NT2/D1 (cell line): ENCODE measurements around the gene BIN2.
"Not testable (repeated sequence)": the region's sequence is repeated elsewhere in the genome, so short reads cannot be mapped to it uniquely, and the experiment has no call there.

Experiments
- DNase-seq: peaks from one replicate; pipeline ENCODE4 v3.0.0-alpha.2; 2011; ENCODE audit warnings: low read depth, low spot score
- H3K27me3 ChIP-seq: 2 replicates; pipeline ENCODE4 v1.6.0; 2011; ENCODE audit warnings: mild to moderate bottlenecking; ENCODE audit not compliant: insufficient read length, insufficient read depth
- H3K36me3 ChIP-seq: 2 replicates; pipeline ENCODE4 v1.6.1; 2011; ENCODE audit warnings: mild to moderate bottlenecking, low read length, mixed read lengths; ENCODE audit not compliant: insufficient read depth, insufficient read length
- H3K4me1 ChIP-seq: 2 replicates; pipeline ENCODE4 v1.5.1; 2011; ENCODE audit not compliant: insufficient read depth, insufficient read length
- H3K4me3 ChIP-seq: 2 replicates; pipeline ENCODE4 v1.5.1; 2011; ENCODE audit warnings: low read depth; ENCODE audit not compliant: insufficient read length
- H3K9ac ChIP-seq: 2 replicates; pipeline ENCODE4 v1.6.0; 2011; ENCODE audit warnings: low read depth; ENCODE audit not compliant: insufficient read length
- H3K9me3 ChIP-seq: 2 replicates; pipeline ENCODE4 v1.5.1; 2011; ENCODE audit warnings: mild to moderate bottlenecking, low read length; ENCODE audit not compliant: insufficient read depth
- SUZ12 ChIP-seq: IDR thresholded peaks from 2 replicates; pipeline ENCODE4 v1.6.1; 2011; ENCODE audit not compliant: insufficient read length, insufficient read depth; ENCODE audit errors: extremely low read depth
- YY1 ChIP-seq: IDR thresholded peaks from 2 replicates; pipeline ENCODE4 v1.6.1; 2011; ENCODE audit not compliant: insufficient read length, insufficient read depth
- ZNF274 ChIP-seq: IDR thresholded peaks from 2 replicates; pipeline ENCODE4 v1.6.1; 2011; ENCODE audit warnings: mild to moderate bottlenecking, low read depth, low read length

BIN2 gene

DNA sequence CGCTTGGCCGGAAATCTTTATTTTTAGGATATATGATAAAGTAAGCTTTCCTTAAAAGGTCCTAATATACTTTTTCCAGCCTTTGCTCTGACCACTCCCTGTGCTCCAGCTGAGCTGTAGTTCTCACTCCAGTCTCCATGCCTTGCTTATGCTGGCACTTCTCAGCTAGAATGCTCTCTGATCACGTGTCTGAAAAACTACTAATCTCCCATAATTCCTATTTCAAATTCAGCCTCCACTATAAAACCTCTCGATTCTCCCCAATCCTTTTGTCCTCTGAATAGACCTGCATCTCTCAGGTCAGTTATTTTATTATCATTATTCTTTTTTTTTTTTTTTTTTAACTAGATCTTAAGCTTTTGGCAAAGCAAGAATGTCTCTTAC lies 3.7 kb downstream of the BIN2 start:
- peak; percentile 36 for DNase-seq
- Histone ChIP-seq H3K4me3 (no peak overlapping the region), H3K4me1 (peaks cover 9% of the 10 kb centered on the region), H3K9ac (peak overlapping the region; percentile 54), H3K9me3 (no peaks in the 10 kb centered on the region), H3K36me3 (no peaks in the 10 kb centered on the region), H3K27me3 (no peaks in the 10 kb centered on the region)
- TF ChIP-seq ZNF274 (no peak), YY1 (no peak), SUZ12 (no peak)

DNA sequence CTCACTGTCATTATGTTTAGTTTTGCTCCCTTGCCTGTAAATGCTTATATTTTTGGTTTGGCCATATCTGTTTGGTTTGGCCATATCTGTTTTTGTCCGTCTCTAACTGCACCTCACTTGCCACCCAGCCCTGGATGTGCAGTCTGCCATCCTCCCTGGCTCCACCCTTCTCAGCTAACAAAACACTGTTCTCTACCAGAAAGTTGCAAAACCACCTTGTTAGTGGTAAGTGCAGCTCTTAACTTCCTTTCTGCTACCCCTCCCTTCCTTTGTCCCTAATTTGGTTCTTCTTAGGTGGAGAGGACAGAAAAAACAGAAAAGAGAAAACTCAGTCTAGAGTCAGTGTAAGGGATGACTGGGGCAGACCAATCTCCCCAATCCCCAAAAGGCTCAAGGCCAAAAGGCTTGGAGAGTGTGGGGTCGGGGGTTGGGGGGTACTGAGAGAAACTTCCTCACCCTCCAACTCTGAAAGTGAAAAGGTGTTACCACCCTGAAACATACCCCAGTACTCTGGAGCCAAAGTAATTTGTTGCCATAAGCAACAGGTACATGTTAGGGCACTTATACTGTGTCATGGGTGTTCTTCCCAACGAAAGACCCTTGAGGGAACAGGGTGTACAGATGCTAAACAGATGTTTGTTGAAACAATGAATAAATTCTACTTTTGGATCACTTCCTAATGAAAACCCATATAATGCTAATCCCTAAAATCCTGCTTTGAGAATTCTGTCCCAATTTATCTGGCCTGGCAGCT lies 5.0 kb downstream of the BIN2 start:
- Histone ChIP-seq H3K4me3 (no peak overlapping the region), H3K36me3 (no peaks in the 10 kb centered on the region), H3K4me1 (peaks cover 9% of the 10 kb centered on the region)

DNA sequence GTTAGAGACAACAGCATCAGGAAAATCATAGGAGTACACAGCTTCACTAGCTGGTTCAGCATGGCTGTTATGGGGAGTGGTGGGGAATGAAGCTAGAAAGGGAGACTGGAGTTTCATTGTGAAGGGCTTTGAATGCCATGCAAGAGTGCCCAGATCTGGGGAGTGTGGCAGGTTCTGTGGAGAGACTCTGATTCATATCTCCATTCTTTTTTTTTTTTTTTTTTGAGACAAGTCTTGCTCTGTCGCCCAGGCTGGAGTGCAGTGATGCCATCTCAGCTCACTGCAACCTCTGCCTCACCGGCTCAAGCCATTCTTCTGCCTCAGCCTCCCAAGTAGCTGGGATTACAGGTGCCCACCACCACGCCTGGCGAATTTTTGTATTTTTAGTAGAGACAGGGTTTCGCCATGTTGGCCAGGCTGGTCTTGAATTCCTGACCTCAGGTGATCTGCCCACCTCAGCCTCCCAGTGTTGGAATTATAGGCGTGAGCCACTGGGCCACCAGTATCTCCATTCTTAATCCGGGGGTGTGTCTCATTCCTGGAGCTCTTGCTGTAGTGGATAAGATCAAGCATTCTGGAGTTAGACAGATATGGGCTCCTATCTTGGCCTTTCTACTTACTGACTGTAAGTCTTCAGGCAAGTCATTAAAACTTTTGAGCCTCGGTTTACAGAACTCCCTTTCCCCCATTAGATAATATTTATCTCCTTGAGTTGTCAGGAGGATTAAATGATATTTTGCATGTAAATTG lies 5.7 kb downstream of the BIN2 start:
- H3K9ac ChIP-seq, H3K4me1 ChIP-seq, H3K9me3 ChIP-seq, DNase-seq, H3K27me3 ChIP-seq, H3K36me3 ChIP-seq, H3K4me3 ChIP-seq: not testable (repeated sequence)

More for the DNA sequence above, 5.0 kb downstream of the BIN2 start:
- no peak for TF ChIP-seq ZNF274
- no peak for TF ChIP-seq SUZ12
- no peaks in the 10 kb centered on the region for H3K27me3 ChIP-seq
- no peak overlapping the region for H3K9ac ChIP-seq
- no peak for DNase-seq
- no peaks in the 10 kb centered on the region for H3K9me3 ChIP-seq

- Histone ChIP-seq H3K9ac (no peak overlapping the region), H3K4me3 (no peak overlapping the region), H3K4me1 (no peaks in the 10 kb centered on the region), H3K27me3 (no peaks in the 10 kb centered on the region), H3K36me3 (no peaks in the 10 kb centered on the region), H3K9me3 (no peaks in the 10 kb centered on the region)
- TF ChIP-seq YY1: no peak
- no peak for TF ChIP-seq SUZ12
- TF ChIP-seq ZNF274: no peak
- DNase-seq: no peak
These were observed 12.6 kb downstream of the BIN2 start for GRCh38 chr12:51311389-51311788.

DNA sequence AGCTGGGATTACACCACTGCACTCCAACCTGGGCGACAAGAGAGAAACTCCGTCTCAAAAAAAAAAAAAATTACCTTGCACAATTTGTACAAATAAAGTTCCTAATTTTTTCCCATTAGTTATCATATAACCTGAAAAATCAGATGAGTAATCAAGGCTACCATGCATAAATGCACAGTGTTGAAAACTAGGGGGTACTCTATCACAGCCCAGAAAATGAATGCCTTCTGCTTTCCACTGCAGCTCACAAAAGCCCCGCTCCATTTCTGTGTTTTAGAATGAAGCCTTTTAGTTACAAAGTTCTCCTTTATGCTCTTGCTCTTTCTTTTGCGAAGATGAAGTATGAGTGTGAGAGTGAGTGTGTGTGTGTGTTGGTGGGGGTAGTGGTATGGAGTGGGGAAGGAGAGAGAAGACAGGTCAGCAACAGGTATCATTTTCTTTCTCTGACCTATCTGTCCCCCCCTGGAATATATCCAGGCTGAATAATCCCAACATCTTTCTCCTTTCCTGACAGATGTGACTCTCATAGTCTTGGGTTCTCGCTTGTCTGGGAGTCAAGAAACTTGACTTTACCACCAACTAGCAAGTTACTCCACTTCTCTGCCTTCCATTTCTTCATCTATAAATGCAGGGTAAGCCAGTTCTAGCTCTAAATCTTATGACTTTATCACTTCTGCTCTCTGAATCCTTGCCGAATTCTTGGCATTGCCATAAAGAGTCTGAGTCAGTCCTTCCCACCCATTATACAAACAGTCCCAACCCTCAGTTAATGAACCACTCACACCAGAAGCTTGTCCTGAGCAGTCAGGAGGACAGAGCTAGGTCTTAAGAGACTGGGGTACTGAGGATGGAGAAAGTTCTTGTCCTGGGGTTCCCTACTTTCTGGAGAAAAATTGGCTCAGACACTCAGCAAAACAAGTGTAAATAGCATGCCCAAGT lies 16.1 kb downstream of the BIN2 start:
- Histone ChIP-seq H3K27me3 (no peaks in the 10 kb centered on the region), H3K4me1 (no peaks in the 10 kb centered on the region), H3K9me3 (no peaks in the 10 kb centered on the region), H3K36me3 (no peaks in the 10 kb centered on the region), H3K9ac (no peak overlapping the region), H3K4me3 (no peak overlapping the region)
- TF ChIP-seq YY1: no peak
- no peak for TF ChIP-seq SUZ12
- no peak for TF ChIP-seq ZNF274
- no peak for DNase-seq

GRCh38 chr12:51306507-51306906 lies 17.5 kb downstream of the BIN2 start:
- no peaks in the 10 kb centered on the region for H3K4me1 ChIP-seq
- no peaks in the 10 kb centered on the region for H3K36me3 ChIP-seq
- no peak overlapping the region for H3K4me3 ChIP-seq
- no peaks in the 10 kb centered on the region for H3K27me3 ChIP-seq
- H3K9ac ChIP-seq: no peak overlapping the region
- no peak for DNase-seq
- no peaks in the 10 kb centered on the region for H3K9me3 ChIP-seq
- no peak for TF ChIP-seq SUZ12
- no peak for TF ChIP-seq YY1
- no peak for TF ChIP-seq ZNF274

GRCh38 chr12:51300768-51301167 lies 23.2 kb downstream of the BIN2 start:
- not testable (repeated sequence) for H3K27me3 ChIP-seq, DNase-seq, H3K9ac ChIP-seq, H3K4me3 ChIP-seq, H3K9me3 ChIP-seq, H3K36me3 ChIP-seq, H3K4me1 ChIP-seq
